HepG2 (cell line): ENCODE measurements around the gene TARDBP. TPM values are rescaled to one million over a fixed set of nuclear protein-coding genes. Genes with fewer than 3 reads are reported as not detected.

ENCODE experiments used
- ATF5 ChIP-seq: sonication (generic); formaldehyde crosslinking; IDR thresholded peaks from 2 replicates; pipeline ENCODE4 v1.4.0; 2020; ENCODE audit warnings: mild to moderate bottlenecking, low read depth, missing genetic modification reagents
- ELF3 ChIP-seq: IDR thresholded peaks from 2 replicates; pipeline ENCODE4 v1.6.1; 2016; ENCODE audit warnings: missing genetic modification reagents, missing compliant biosample characterization
- FOXK1 ChIP-seq: sonication (generic); formaldehyde crosslinking; IDR thresholded peaks from 2 replicates; pipeline ENCODE4 v1.4.0; 2020; ENCODE audit warnings: low read depth, missing genetic modification reagents, borderline replicate concordance
- ZHX2 ChIP-seq, 2 experiments: sonication (generic) in 1 of 2; formaldehyde crosslinking in 1 of 2; IDR thresholded peaks; 2 replicates each; pipeline versions ENCODE4 v1.6.1 to v1.9.0; 2014 to 2022; ENCODE audit warnings: antibody characterized with exemption in 1 of 2, borderline replicate concordance in 1 of 2, inconsistent platforms in 1 of 2, low read depth in 1 of 2, missing genetic modification reagents in 1 of 2
- ZKSCAN1 ChIP-seq: fragments of 150-350 bp; IDR thresholded peaks from 2 replicates; pipeline ENCODE4 v1.6.1; 2014; ENCODE audit warnings: low read length
- ZNF468 ChIP-seq: sonication (generic); formaldehyde crosslinking; IDR thresholded peaks from 2 replicates; pipeline ENCODE4 v1.8.0; 2022; ENCODE audit warnings: mild to moderate bottlenecking, moderate library complexity, missing genetic modification reagents
- ZNF879 ChIP-seq: sonication (generic); formaldehyde crosslinking; IDR thresholded peaks from 2 replicates; pipeline ENCODE4 v1.8.1; 2023; ENCODE audit warnings: missing genetic modification reagents
- polyA plus RNA-seq, 8 experiments: library from polyadenylated mRNA; depleted of rRNA in 3 of 8; stranded (reverse) in 7 of 8; unstranded in 1 of 8; fragments of >200 nt; fragmentation: Illumina TruSeq in 4 of 8; extraction: Trizol in 4 of 8; gene quantifications; 2 replicates each; pipeline versions ENCODE4 v1.2.1 to v1.2.3, GENCODE V29; 2011 to 2016; ENCODE audit warnings: low read depth in 4 of 8, missing spikeins in 1 of 8, mixed read lengths in 1 of 8; ENCODE audit not compliant: insufficient read depth in 1 of 8
- total RNA-seq, 5 experiments: library from RNA; depleted of rRNA; stranded (reverse); fragments of >200 nt; fragmentation: Illumina TruSeq; extraction: Trizol; gene quantifications; 2 replicates each; pipeline ENCODE4 v1.2.3, GENCODE V29; 2016; ENCODE audit warnings: low read depth in 1 of 5

Gene TARDBP
- total and polyA plus RNA-seq, 2 of the 13 experiments (the other 11 are each of a cell fraction or from before 2014, with no cell fraction given) = 62.4 to 93.0 TPM

- TF ChIP-seq FOXK1 = no peak
- no peak for TF ChIP-seq ZHX2 (IDR thresholded peaks at IDR 0.05; ENCODE audit: low read depth)
- TF ChIP-seq ZHX2 (CRISPR knock-in tag; IDR thresholded peaks at IDR 0.05; ENCODE audit: borderline replicate concordance) = no peak
- no peak for TF ChIP-seq ZNF468 (CRISPR knock-in tag)
- TF ChIP-seq ELF3 (CRISPR knock-in tag) = peak; percentile 71
- TF ChIP-seq ATF5 = no peak
- TF ChIP-seq ZKSCAN1 = peak; percentile 13; the same call in 1 of the 2 replicates
- no peak for TF ChIP-seq ZNF879 (CRISPR knock-in tag)
Measured at GRCh38 chr1:10965546-10966226, 46.8 kb upstream of the TARDBP start (continued).
